PC-9 (cell line): ENCODE data around the gene ITFG1. TPM values are rescaled to one million over a fixed set of nuclear protein-coding genes. Genes with fewer than 3 reads are reported as not detected.

Source experiments
- BruUV-seq: library from RNA; stranded (reverse); fragments of 400-500 nt; replicated peaks from 2 replicates; lab custom pipeline; 2021; lab: Mats Ljungman, UMichigan
- CTCF ChIA-PET: fragments of 300-600 bp; sonication (Branson Sonifier 250); formaldehyde crosslinking; loops from one replicate; lab custom pipeline; 2022; ENCODE audit warnings: antibody characterized with exemption; lab: Charles Lee
- POLR2A ChIA-PET: fragments of 300-600 bp; sonication (Branson Sonifier 250); formaldehyde crosslinking; loops from one replicate; lab custom pipeline; 2022; ENCODE audit warnings: antibody characterized with exemption; ENCODE audit not compliant: unreplicated experiment; lab: Charles Lee
- DNase-seq, 2 experiments: peaks; one replicate each; pipeline versions ENCODE4 v3.0.0 to v3.0.0-alpha.2; 2015 to 2022; ENCODE audit warnings: mixed read lengths in 1 of 2
- H2AFZ ChIP-seq: fragments of 200-600 bp; sonication (generic); 2 replicates; pipeline ENCODE4 v1.8.1; 2017; ENCODE audit warnings: antibody characterized with exemption
- H3F3A ChIP-seq: fragments of 200-600 bp; sonication (generic); 2 replicates; pipeline ENCODE4 v1.8.1; 2017; ENCODE audit warnings: antibody characterized with exemption, mild to moderate bottlenecking, low read depth; ENCODE audit not compliant: insufficient read depth
- H3K27ac ChIP-seq: fragments of 200-600 bp; sonication (generic); 2 replicates; pipeline ENCODE4 v1.6.1; 2016; ENCODE audit warnings: mixed run types
- H3K27me3 ChIP-seq: fragments of 200-600 bp; sonication (generic); 2 replicates; pipeline ENCODE4 v1.6.1; 2016; ENCODE audit warnings: low read depth, mixed run types; ENCODE audit not compliant: insufficient read depth
- H3K36me3 ChIP-seq: fragments of 200-600 bp; sonication (generic); 2 replicates; pipeline ENCODE4 v1.6.1; 2016; ENCODE audit warnings: low read depth, mixed run types
- H3K4me1 ChIP-seq: fragments of 200-600 bp; sonication (generic); replicated peaks from 2 replicates; pipeline ENCODE4 v1.6.1; 2016; ENCODE audit warnings: mixed run types; ENCODE audit not compliant: insufficient read depth
- H3K4me2 ChIP-seq: fragments of 200-600 bp; sonication (generic); 2 replicates; pipeline ENCODE4 v1.6.1; 2017; ENCODE audit warnings: mixed run types
- H3K4me3 ChIP-seq: fragments of 200-600 bp; sonication (generic); 2 replicates; pipeline ENCODE4 v1.6.1; 2016; ENCODE audit warnings: mixed run types
- H3K79me2 ChIP-seq: fragments of 200-600 bp; sonication (generic); 2 replicates; pipeline ENCODE4 v1.6.1; 2017; ENCODE audit warnings: low read depth, mixed run types
- H3K9me2 ChIP-seq: fragments of 200-600 bp; sonication (generic); 2 replicates; pipeline ENCODE4 v1.8.1; 2017; ENCODE audit warnings: mild to moderate bottlenecking; ENCODE audit not compliant: insufficient read depth
- H3K9me3 ChIP-seq: fragments of 200-600 bp; sonication (generic); 2 replicates; pipeline ENCODE4 v1.8.1; 2016; ENCODE audit warnings: low read depth; ENCODE audit not compliant: insufficient read depth
- H4K20me1 ChIP-seq: fragments of 200-600 bp; sonication (generic); 2 replicates; pipeline ENCODE4 v1.8.1; 2017; ENCODE audit not compliant: insufficient read depth
- EZH2 ChIP-seq: fragments of 200-600 bp; sonication (generic); IDR thresholded peaks from 2 replicates; pipeline ENCODE4 v1.8.0; 2017; ENCODE audit warnings: antibody characterized with exemption, low read depth
- intact Hi-C: fragments of 100-400 bp; cut with micrococcal nuclease; formaldehyde crosslinking; loops from one replicate; pipeline ENCODE4 v1.10.0; 2022; ENCODE audit not compliant: unreplicated experiment
- total RNA-seq: library from RNA; stranded (reverse); gene quantifications from 2 replicates; pipeline ENCODE4 v1.2.3, GENCODE V29; 2021
- TF ChIP-seq, protein P1 (sequence below): fragments of 200-600 bp; sonication (generic); conservative IDR thresholded peaks from 2 replicates; pipeline ENCODE4 v1.6.1; 2017; ENCODE audit warnings: mixed run types, antibody characterized with exemption, mild to moderate bottlenecking, moderate library complexity

Gene ITFG1
- total RNA-seq, 1 experiment from 2014 or later: 33.0 TPM

DNA sequence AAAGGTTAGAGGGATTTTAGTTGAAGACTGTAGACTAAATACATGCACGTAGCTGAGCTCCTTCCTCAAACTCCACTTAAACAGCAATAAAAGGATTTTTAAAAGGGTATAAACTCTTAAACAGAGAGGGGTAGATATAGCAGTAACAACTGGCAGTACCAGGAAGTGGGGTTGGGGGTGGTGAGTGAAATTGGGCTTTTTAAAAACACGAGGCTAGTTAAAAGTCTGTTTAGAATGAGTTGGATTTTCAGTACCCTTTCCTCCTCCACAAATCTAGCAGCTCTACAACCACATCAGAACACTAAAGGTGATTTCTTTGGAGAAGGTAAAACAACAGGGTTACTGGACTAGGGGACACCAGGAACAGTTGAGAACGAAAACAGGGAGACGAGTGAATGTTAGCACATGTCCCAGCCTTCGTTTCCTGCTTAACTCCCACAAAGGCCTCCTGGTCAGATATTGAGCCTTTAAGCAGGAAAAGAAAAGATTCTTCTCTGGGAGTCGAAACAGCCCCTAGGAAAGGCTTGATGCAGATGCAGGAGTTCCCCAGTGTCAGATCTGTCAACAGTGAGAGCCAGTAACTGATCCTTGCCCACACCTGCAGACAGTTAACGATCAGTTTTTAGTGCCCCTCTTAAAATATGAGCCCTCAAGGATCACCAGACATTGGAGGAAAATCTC, 331.0 kb downstream of the ITFG1 start:
- TF ChIP-seq, protein P1, sequence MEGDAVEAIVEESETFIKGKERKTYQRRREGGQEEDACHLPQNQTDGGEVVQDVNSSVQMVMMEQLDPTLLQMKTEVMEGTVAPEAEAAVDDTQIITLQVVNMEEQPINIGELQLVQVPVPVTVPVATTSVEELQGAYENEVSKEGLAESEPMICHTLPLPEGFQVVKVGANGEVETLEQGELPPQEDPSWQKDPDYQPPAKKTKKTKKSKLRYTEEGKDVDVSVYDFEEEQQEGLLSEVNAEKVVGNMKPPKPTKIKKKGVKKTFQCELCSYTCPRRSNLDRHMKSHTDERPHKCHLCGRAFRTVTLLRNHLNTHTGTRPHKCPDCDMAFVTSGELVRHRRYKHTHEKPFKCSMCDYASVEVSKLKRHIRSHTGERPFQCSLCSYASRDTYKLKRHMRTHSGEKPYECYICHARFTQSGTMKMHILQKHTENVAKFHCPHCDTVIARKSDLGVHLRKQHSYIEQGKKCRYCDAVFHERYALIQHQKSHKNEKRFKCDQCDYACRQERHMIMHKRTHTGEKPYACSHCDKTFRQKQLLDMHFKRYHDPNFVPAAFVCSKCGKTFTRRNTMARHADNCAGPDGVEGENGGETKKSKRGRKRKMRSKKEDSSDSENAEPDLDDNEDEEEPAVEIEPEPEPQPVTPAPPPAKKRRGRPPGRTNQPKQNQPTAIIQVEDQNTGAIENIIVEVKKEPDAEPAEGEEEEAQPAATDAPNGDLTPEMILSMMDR: no peak
- no peak for TF ChIP-seq EZH2
- Histone ChIP-seq H3F3A (no peaks in the 10 kb centered on the region), H3K4me2 (no peak overlapping the region), H3K27ac (no peak overlapping the region), H2AFZ (no peak overlapping the region), H3K9me3 (no peaks in the 10 kb centered on the region), H3K27me3 (no peaks in the 10 kb centered on the region), H3K9me2 (no peaks in the 10 kb centered on the region), H3K4me1 (no peaks in the 10 kb centered on the region), H4K20me1 (no peaks in the 10 kb centered on the region), H3K36me3 (no peaks in the 10 kb centered on the region), H3K4me3 (no peak overlapping the region), H3K79me2 (peaks cover 35% of the 10 kb centered on the region)
- intact Hi-C loops: no loop called here
- no peak for DNase-seq
- no TSS peak for BruUV-seq
- CTCF ChIA-PET: interaction anchor here (0.6 kb wide), 1 partner anchor 14 kb away, joined by 3 read pairs; no protein-coding TSS in a partner anchor
- POLR2A ChIA-PET: no interaction called here

DNA sequence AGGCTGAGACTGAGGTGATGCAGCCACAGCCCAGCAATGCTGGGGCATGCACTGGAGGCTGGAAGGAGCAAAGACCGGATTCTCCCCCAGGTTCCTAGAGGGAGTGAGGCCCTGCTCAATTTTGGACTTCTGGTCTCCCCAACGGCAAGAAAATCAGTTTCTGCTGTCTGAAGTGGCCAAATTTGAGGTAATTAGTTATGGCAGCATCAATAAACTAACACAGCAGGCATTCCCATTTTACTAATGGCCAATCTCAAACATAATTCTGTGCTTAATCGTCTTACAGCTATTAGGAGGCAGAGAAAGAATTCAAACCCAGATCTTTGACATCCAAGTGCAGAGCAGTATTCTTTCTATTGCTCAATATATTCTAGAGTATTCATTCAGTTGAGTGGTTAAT, 333.3 kb downstream of the ITFG1 start:
- no TSS peak for BruUV-seq
- no peak overlapping the region for H3K27ac ChIP-seq
- no peak overlapping the region for H3K4me2 ChIP-seq
- H3F3A ChIP-seq: no peaks in the 10 kb centered on the region
- TF ChIP-seq, protein P1: no peak
- no peak for TF ChIP-seq EZH2
- H2AFZ ChIP-seq: no peak overlapping the region
- no peaks in the 10 kb centered on the region for H3K27me3 ChIP-seq
- no peak overlapping the region for H3K4me3 ChIP-seq
- no peaks in the 10 kb centered on the region for H3K9me3 ChIP-seq
- no peaks in the 10 kb centered on the region for H3K9me2 ChIP-seq
- no peaks in the 10 kb centered on the region for H3K4me1 ChIP-seq
- no peaks in the 10 kb centered on the region for H3K36me3 ChIP-seq
- H3K79me2 ChIP-seq: peaks cover 15% of the 10 kb centered on the region
- intact Hi-C loops: no loop called here
- no peak for DNase-seq
- 0 out of 2 replicates have a peak, but pooled peaks cover 3% of the 10 kb centered on the region for H4K20me1 ChIP-seq
- ChIA-PET CTCF (no interaction called here), POLR2A (no interaction called here)

DNA sequence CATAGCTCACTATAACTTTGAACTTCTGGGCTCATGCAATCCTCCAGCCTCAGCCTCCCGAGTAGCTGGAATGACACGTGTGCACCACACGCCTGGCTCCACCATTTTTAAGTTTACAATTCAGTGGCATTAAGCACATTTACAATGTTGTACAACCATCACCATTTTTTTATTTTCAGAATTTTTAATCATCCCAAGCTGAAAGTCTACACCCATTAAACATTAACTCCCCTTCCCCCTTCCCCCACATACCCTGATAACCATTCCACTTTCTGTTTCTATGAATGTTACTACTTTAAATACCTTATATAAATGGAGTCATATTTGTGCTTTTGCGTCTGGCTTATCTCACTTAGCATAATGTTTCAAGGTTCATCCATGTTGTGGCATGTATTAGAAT, 335.1 kb downstream of the ITFG1 start:
- 0 out of 2 replicates have a peak, but pooled peaks cover 3% of the 10 kb centered on the region for H4K20me1 ChIP-seq
- H3K4me2 ChIP-seq: no peak overlapping the region
- no peaks in the 10 kb centered on the region for H3K36me3 ChIP-seq
- no peaks in the 10 kb centered on the region for H3K9me3 ChIP-seq
- BruUV-seq: no TSS peak
- DNase-seq: no peak
- ChIA-PET POLR2A (interaction anchor here (0.6 kb wide), 1 partner anchor 26 kb away, joined by 5 read pairs; no protein-coding TSS in a partner anchor), CTCF (no interaction called here)
- H3K79me2 ChIP-seq: no peaks in the 10 kb centered on the region
- H3K27ac ChIP-seq: no peak overlapping the region
- H3K27me3 ChIP-seq: no peaks in the 10 kb centered on the region
- H3K4me1 ChIP-seq: no peaks in the 10 kb centered on the region
- intact Hi-C loops: no loop called here
- H3K9me2 ChIP-seq: no peaks in the 10 kb centered on the region
- H2AFZ ChIP-seq: no peak overlapping the region
- no peak for TF ChIP-seq EZH2
- TF ChIP-seq, protein P1: no peak
- H3K4me3 ChIP-seq: no peak overlapping the region
- H3F3A ChIP-seq: no peaks in the 10 kb centered on the region; the same call in 1 of the 2 replicates
